HepG2 (cell line): ENCODE measurements around the gene HPD. TPM values are rescaled to one million over a fixed set of nuclear protein-coding genes. Genes with fewer than 3 reads are reported as not detected.

ENCODE experiments used
- ARID2 ChIP-seq: sonication (generic); formaldehyde crosslinking; IDR thresholded peaks from 2 replicates; pipeline ENCODE4 v1.8.1; 2022; ENCODE audit warnings: mild to moderate bottlenecking, missing genetic modification reagents, borderline replicate concordance
- CREBL2 ChIP-seq: sonication (generic); formaldehyde crosslinking; IDR thresholded peaks from 2 replicates; pipeline ENCODE4 v1.8.1; 2023; ENCODE audit warnings: missing genetic modification reagents, mild to moderate bottlenecking, borderline replicate concordance
- EP300 ChIP-seq, 3 experiments: sonication (generic) in 1 of 3; formaldehyde crosslinking in 1 of 3; IDR thresholded peaks; 2 replicates each; pipeline versions ENCODE4 v1.5.1 to v1.6.1; 2011 to 2020; ENCODE audit warnings: low read depth in 2 of 3, low read length in 2 of 3, borderline replicate concordance in 1 of 3, improper control_type of control experiment in 1 of 3, mild to moderate bottlenecking in 1 of 3, missing genetic modification reagents in 1 of 3, moderate library complexity in 1 of 3
- FOXK1 ChIP-seq: sonication (generic); formaldehyde crosslinking; IDR thresholded peaks from 2 replicates; pipeline ENCODE4 v1.4.0; 2020; ENCODE audit warnings: low read depth, missing genetic modification reagents, borderline replicate concordance
- HDAC6 ChIP-seq: fragments of 200-600 bp; sonication (generic); IDR thresholded peaks from 2 replicates; pipeline ENCODE4 v1.7.0; 2017; ENCODE audit warnings: mild to moderate bottlenecking, antibody characterized with exemption, low read length, low read depth
- HNF1B ChIP-seq: sonication (generic); formaldehyde crosslinking; IDR thresholded peaks from 2 replicates; pipeline ENCODE4 v1.5.1; 2020; ENCODE audit warnings: mild to moderate bottlenecking, moderate library complexity, missing genetic modification reagents
- HNRNPL ChIP-seq: fragments of 200-400 bp; formaldehyde crosslinking; IDR thresholded peaks from 2 replicates; pipeline ENCODE4 v1.6.1; 2017; ENCODE audit warnings: mild to moderate bottlenecking, low read depth, low read length
- HNRNPLL ChIP-seq: fragments of 200-400 bp; formaldehyde crosslinking; IDR thresholded peaks from 2 replicates; pipeline ENCODE4 v1.6.1; 2017; ENCODE audit warnings: mild to moderate bottlenecking, low read depth, low read length; ENCODE audit not compliant: poor library complexity, severe bottlenecking
- KDM5B ChIP-seq: sonication (generic); formaldehyde crosslinking; IDR thresholded peaks from 2 replicates; pipeline ENCODE4 v1.4.0; 2020; ENCODE audit warnings: missing genetic modification reagents, mild to moderate bottlenecking, borderline replicate concordance
- MAX ChIP-seq: IDR thresholded peaks from 2 replicates; pipeline ENCODE4 v1.6.1; 2012; ENCODE audit warnings: inconsistent platforms
- MEF2D ChIP-seq: sonication (generic); formaldehyde crosslinking; IDR thresholded peaks from 2 replicates; pipeline ENCODE4 v1.5.1; 2020; ENCODE audit warnings: mild to moderate bottlenecking, missing genetic modification reagents
- MEIS1 ChIP-seq: sonication (generic); formaldehyde crosslinking; IDR thresholded peaks from 2 replicates; pipeline ENCODE4 v1.9.0; 2021; ENCODE audit warnings: mild to moderate bottlenecking, missing genetic modification reagents, moderate library complexity, borderline replicate concordance
- PRDM15 ChIP-seq: sonication (generic); formaldehyde crosslinking; IDR thresholded peaks from 2 replicates; pipeline ENCODE4 v1.4.0; 2020; ENCODE audit warnings: missing genetic modification reagents
- RXRA ChIP-seq: sonication (generic); formaldehyde crosslinking; IDR thresholded peaks from 2 replicates; pipeline ENCODE4 v1.5.1; 2020; ENCODE audit warnings: missing genetic modification reagents
- YEATS4 ChIP-seq: sonication (generic); formaldehyde crosslinking; IDR thresholded peaks from 2 replicates; pipeline ENCODE4 v1.4.0; 2020; ENCODE audit warnings: missing genetic modification reagents, borderline replicate concordance
- YY1 ChIP-seq: IDR thresholded peaks from 2 replicates; pipeline ENCODE4 v1.6.1; 2011; ENCODE audit warnings: low read length, low read depth, moderate library complexity, mild to moderate bottlenecking; ENCODE audit not compliant: insufficient read depth, insufficient replicate concordance
- ZNF274 ChIP-seq: sonication (generic); formaldehyde crosslinking; IDR thresholded peaks from 2 replicates; pipeline ENCODE4 v1.5.1; 2020; ENCODE audit warnings: mild to moderate bottlenecking, missing genetic modification reagents
- ZNF446 ChIP-seq: sonication (generic); formaldehyde crosslinking; IDR thresholded peaks from 2 replicates; pipeline ENCODE4 v1.5.0; 2020; ENCODE audit warnings: mild to moderate bottlenecking, missing genetic modification reagents
- ZNF605 ChIP-seq: sonication (generic); formaldehyde crosslinking; IDR thresholded peaks from 2 replicates; pipeline ENCODE4 v1.8.0; 2022; ENCODE audit warnings: mild to moderate bottlenecking, missing genetic modification reagents
- ZNF614 ChIP-seq: IDR thresholded peaks from 2 replicates; pipeline ENCODE4 v1.6.1; 2018; ENCODE audit warnings: missing biosample characterization, missing genetic modification reagents, inconsistent platforms, borderline replicate concordance
- polyA plus RNA-seq, 8 experiments: library from polyadenylated mRNA; depleted of rRNA in 3 of 8; stranded (reverse) in 7 of 8; unstranded in 1 of 8; fragments of >200 nt; fragmentation: Illumina TruSeq in 4 of 8; extraction: Trizol in 4 of 8; gene quantifications; 2 replicates each; pipeline versions ENCODE4 v1.2.1 to v1.2.3, GENCODE V29; 2011 to 2016; ENCODE audit warnings: low read depth in 4 of 8, missing spikeins in 1 of 8, mixed read lengths in 1 of 8; ENCODE audit not compliant: insufficient read depth in 1 of 8
- total RNA-seq, 5 experiments: library from RNA; depleted of rRNA; stranded (reverse); fragments of >200 nt; fragmentation: Illumina TruSeq; extraction: Trizol; gene quantifications; 2 replicates each; pipeline ENCODE4 v1.2.3, GENCODE V29; 2016; ENCODE audit warnings: low read depth in 1 of 5

HPD gene
- total and polyA plus RNA-seq, 2 of the 13 experiments (the other 11 are each of a cell fraction or from before 2014, with no cell fraction given), result 120 to 195 TPM

GRCh38 chr12:121800694-121801594 lies 57.7 kb downstream of the HPD start (continued):
- TF ChIP-seq ARID2 (CRISPR knock-in tag) (no peak), PRDM15 (CRISPR knock-in tag) (0 out of 2 replicates have a peak, but pooled peaks have one; percentile 37), YY1 (peak; percentile 88), HDAC6 (no peak), MAX (no peak), ZNF446 (CRISPR knock-in tag) (no peak), ZNF274 (CRISPR knock-in tag) (peak; percentile 33; the same call in 1 of the 2 replicates), KDM5B (CRISPR knock-in tag) (peak; percentile 59; the same call in 1 of the 2 replicates), FOXK1 (no peak), MEF2D (CRISPR knock-in tag) (peak; percentile 55; the same call in 1 of the 2 replicates), CREBL2 (CRISPR knock-in tag) (peak; percentile 79; the same call in 1 of the 2 replicates), ZNF614 (CRISPR knock-in tag) (no peak), HNRNPLL (peak; percentile 53), RXRA (CRISPR knock-in tag) (peak; percentile 59; the same call in 1 of the 2 replicates), YEATS4 (CRISPR knock-in tag) (0 out of 2 replicates have a peak, but pooled peaks have one; percentile 9), ZNF605 (CRISPR knock-in tag) (peak; percentile 46; the same call in 1 of the 2 replicates), EP300 (IDR thresholded peaks at IDR 0.05; ENCODE audit: low read depth in 2 of 2, low read length in 2 of 2) (peak in 1 of 2 experiments; percentile 12; a peak in 1 of 4 replicates), EP300 (CRISPR knock-in tag; IDR thresholded peaks at IDR 0.05; ENCODE audit: borderline replicate concordance) (no peak), HNF1B (CRISPR knock-in tag) (no peak), HNRNPL (peak; percentile 66; the same call in 1 of the 2 replicates), MEIS1 (CRISPR knock-in tag) (no peak)
